Measurements from ENCODE around the gene HECTD3. TPM values are rescaled to one million over a fixed set of nuclear protein-coding genes. Genes with fewer than 3 reads are reported as not detected.

Gene HECTD3
- total RNA-seq, 1 experiment from 2014 or later, result 18.6 TPM

DNA sequence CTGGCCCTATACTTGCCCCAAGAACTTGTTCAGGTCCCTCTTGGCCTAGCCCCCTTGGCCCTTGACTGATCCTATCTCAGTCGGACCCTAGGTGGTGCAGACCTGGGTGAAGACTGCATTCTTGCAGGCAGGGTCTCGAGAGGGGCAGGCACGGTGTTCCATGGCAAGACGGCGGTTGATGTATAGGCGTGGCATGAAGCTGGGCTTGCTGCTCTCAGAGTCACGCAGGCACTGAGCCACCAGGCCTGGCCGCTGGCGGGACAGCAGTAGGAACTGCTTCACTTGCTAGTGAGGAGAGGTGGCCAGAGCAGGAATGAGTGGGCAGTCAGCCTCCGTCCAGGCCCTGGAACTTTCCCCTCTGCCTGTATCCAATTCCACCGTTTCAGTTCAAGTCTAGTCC, 3.8 kb downstream of the HECTD3 start:
- H3K27ac ChIP-seq, result no peak overlapping the region
- no peak overlapping the region for H3K4me3 ChIP-seq
- H4K20me1 ChIP-seq (ENCODE audit: insufficient read depth), result no peaks in the 10 kb centered on the region
- TF ChIP-seq, protein P1, sequence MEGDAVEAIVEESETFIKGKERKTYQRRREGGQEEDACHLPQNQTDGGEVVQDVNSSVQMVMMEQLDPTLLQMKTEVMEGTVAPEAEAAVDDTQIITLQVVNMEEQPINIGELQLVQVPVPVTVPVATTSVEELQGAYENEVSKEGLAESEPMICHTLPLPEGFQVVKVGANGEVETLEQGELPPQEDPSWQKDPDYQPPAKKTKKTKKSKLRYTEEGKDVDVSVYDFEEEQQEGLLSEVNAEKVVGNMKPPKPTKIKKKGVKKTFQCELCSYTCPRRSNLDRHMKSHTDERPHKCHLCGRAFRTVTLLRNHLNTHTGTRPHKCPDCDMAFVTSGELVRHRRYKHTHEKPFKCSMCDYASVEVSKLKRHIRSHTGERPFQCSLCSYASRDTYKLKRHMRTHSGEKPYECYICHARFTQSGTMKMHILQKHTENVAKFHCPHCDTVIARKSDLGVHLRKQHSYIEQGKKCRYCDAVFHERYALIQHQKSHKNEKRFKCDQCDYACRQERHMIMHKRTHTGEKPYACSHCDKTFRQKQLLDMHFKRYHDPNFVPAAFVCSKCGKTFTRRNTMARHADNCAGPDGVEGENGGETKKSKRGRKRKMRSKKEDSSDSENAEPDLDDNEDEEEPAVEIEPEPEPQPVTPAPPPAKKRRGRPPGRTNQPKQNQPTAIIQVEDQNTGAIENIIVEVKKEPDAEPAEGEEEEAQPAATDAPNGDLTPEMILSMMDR (conservative IDR thresholded peaks at IDR 0.05), result no peak
- TF ChIP-seq EZH2 (IDR thresholded peaks at IDR 0.05; ENCODE audit: low read depth), result no peak
- peaks cover 7% of the 10 kb centered on the region; the same call in 1 of the 2 replicates for H3K79me2 ChIP-seq (ENCODE audit: low read depth)
- no peak for DNase-seq
- ChIA-PET POLR2A (ENCODE audit: unreplicated experiment) (no interaction called here), CTCF (no interaction called here)
- H3K9me3 ChIP-seq (ENCODE audit: insufficient read depth, low read depth), result no peaks in the 10 kb centered on the region
- no peaks in the 10 kb centered on the region for H3K9me2 ChIP-seq (ENCODE audit: insufficient read depth)
- H3K27me3 ChIP-seq (ENCODE audit: insufficient read depth, low read depth), result no peaks in the 10 kb centered on the region
- intact Hi-C loops (cut with micrococcal nuclease; ENCODE audit: unreplicated experiment), result no loop called here
- H3K4me1 ChIP-seq (replicated peaks; ENCODE audit: insufficient read depth), result peaks cover 13% of the 10 kb centered on the region
- no TSS peak for BruUV-seq (replicated peaks)
- no peak overlapping the region for H3K4me2 ChIP-seq
- no peak overlapping the region for H2AFZ ChIP-seq
- H3K36me3 ChIP-seq (ENCODE audit: low read depth), result no peaks in the 10 kb centered on the region
- H3F3A ChIP-seq (ENCODE audit: insufficient read depth, low read depth), result peaks cover 3% of the 10 kb centered on the region; the same call in 1 of the 2 replicates

DNA sequence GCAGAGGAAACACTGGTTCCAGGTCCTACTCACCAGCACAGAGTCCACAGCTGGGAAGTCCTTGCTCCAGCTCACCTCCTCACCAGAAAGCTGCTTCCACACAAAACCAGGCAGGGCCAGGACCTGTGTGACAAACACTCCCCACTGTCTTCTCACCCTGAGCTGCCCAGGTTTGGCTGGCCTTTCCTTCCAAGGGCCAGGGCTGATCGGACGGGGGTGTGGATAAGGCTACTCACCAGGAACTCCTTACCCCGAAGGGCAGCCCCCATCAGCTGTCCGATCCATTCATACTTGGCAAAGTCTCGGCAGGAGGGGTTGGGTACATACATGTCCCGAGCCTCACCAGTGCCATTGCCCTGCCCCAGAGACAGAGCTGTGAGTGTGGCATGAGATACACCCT, 5.4 kb downstream of the HECTD3 start:
- no peaks in the 10 kb centered on the region for H3K36me3 ChIP-seq (ENCODE audit: low read depth)
- no peaks in the 10 kb centered on the region for H3K9me2 ChIP-seq (ENCODE audit: insufficient read depth)
- CTCF ChIA-PET, result interaction anchor here (0.6 kb wide), 1 partner anchor 708 kb away, joined by 5 read pairs; no protein-coding TSS in a partner anchor
- no peaks in the 10 kb centered on the region for H4K20me1 ChIP-seq (ENCODE audit: insufficient read depth)
- peaks cover 7% of the 10 kb centered on the region for H3K4me1 ChIP-seq (replicated peaks; ENCODE audit: insufficient read depth)
- H3F3A ChIP-seq (ENCODE audit: insufficient read depth, low read depth), result no peaks in the 10 kb centered on the region
- no peaks in the 10 kb centered on the region for H3K27me3 ChIP-seq (ENCODE audit: insufficient read depth, low read depth)
- TF ChIP-seq, protein P1 (conservative IDR thresholded peaks at IDR 0.05), result no peak
- no peak for TF ChIP-seq EZH2 (IDR thresholded peaks at IDR 0.05; ENCODE audit: low read depth)
- H3K9me3 ChIP-seq (ENCODE audit: insufficient read depth, low read depth), result no peaks in the 10 kb centered on the region
- H3K79me2 ChIP-seq (ENCODE audit: low read depth), result peaks cover 7% of the 10 kb centered on the region; the same call in 1 of the 2 replicates
- BruUV-seq (replicated peaks), result no TSS peak
- H2AFZ ChIP-seq, result no peak overlapping the region
- intact Hi-C loops (cut with micrococcal nuclease; ENCODE audit: unreplicated experiment), result no loop called here
- no peak overlapping the region for H3K4me2 ChIP-seq
- H3K27ac ChIP-seq, result no peak overlapping the region
- POLR2A ChIA-PET (ENCODE audit: unreplicated experiment), result no interaction called here
- H3K4me3 ChIP-seq, result no peak overlapping the region
- no peak for DNase-seq

DNA sequence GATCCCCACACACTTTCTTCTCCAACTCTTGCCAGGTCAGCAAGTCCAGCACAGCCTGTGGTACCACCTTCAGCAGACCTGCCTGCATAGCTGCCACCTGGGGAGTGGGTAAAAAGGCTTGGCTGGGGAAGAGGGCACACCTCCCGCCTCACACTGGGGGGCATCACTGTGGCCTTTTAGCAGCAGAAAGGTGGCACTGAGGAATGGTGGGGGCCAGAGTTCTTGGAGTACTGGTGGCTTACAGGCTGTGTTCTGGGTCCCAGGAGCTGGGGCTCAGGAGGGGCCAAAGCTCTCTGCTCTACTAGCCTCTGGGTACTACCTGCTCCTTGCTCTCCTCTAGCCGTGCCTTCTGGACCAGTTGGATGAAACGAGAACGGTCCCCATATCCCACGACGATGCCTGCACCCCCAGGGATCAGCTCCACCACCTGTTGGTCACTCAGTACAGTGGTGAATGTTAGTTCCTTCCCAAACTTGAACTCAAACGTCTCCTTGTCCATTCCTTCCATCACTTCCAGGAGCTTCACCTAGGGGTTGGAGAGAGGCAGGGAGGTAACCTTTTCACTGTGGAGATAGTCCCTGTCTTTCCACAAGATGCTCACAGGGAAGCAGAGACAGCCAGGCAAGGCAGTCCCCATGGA, 6.7 kb downstream of the HECTD3 start:
- BruUV-seq (replicated peaks), result no TSS peak
- no peaks in the 10 kb centered on the region for H3K4me1 ChIP-seq (replicated peaks; ENCODE audit: insufficient read depth)
- no peaks in the 10 kb centered on the region for H3K9me3 ChIP-seq (ENCODE audit: insufficient read depth, low read depth)
- no peaks in the 10 kb centered on the region for H3K27me3 ChIP-seq (ENCODE audit: insufficient read depth, low read depth)
- H3K79me2 ChIP-seq (ENCODE audit: low read depth), result peaks cover under 1% of the 10 kb centered on the region; the same call in 1 of the 2 replicates
- no peaks in the 10 kb centered on the region for H3K36me3 ChIP-seq (ENCODE audit: low read depth)
- H2AFZ ChIP-seq, result no peak overlapping the region
- CTCF ChIA-PET, result no interaction called here
- no peaks in the 10 kb centered on the region for H3K9me2 ChIP-seq (ENCODE audit: insufficient read depth)
- H3K4me2 ChIP-seq, result no peak overlapping the region
- H4K20me1 ChIP-seq (ENCODE audit: insufficient read depth), result no peaks in the 10 kb centered on the region
- H3F3A ChIP-seq (ENCODE audit: insufficient read depth, low read depth), result no peaks in the 10 kb centered on the region
- intact Hi-C loops (cut with micrococcal nuclease; ENCODE audit: unreplicated experiment), result no loop called here
- POLR2A ChIA-PET (ENCODE audit: unreplicated experiment), result no interaction called here
- no peak for DNase-seq
- H3K4me3 ChIP-seq, result no peak overlapping the region
- H3K27ac ChIP-seq, result no peak overlapping the region
- no peak for TF ChIP-seq EZH2 (IDR thresholded peaks at IDR 0.05; ENCODE audit: low read depth)
- TF ChIP-seq, protein P1 (conservative IDR thresholded peaks at IDR 0.05), result no peak
